Subcutaneous adipose tissue (tissue), 4 donors: ENCODE data around the gene SNX18. TPM values are rescaled to one million over a fixed set of nuclear protein-coding genes. Genes with fewer than 3 reads are reported as not detected.

ENCODE experiments used
- total RNA-seq, 4 donors: library from RNA; depleted of rRNA; stranded (reverse); fragments of >200 nt; gene quantifications; one replicate each; pipeline ENCODE4 v1.1.0, GENCODE V29; 2016
- TF ChIP-seq, protein P1 (sequence below): fragments of 450-650 bp; IDR thresholded peaks from one replicate; pipeline ENCODE4 v1.5.1; 2016; ENCODE audit warnings: low read depth, mild to moderate bottlenecking, control low read depth, antibody characterized with exemption, moderate library complexity

Gene SNX18
- total RNA-seq, 4 donors from 2014 or later, result 26.7 to 54.6 (median 40.2) TPM

- TF ChIP-seq, protein P1, sequence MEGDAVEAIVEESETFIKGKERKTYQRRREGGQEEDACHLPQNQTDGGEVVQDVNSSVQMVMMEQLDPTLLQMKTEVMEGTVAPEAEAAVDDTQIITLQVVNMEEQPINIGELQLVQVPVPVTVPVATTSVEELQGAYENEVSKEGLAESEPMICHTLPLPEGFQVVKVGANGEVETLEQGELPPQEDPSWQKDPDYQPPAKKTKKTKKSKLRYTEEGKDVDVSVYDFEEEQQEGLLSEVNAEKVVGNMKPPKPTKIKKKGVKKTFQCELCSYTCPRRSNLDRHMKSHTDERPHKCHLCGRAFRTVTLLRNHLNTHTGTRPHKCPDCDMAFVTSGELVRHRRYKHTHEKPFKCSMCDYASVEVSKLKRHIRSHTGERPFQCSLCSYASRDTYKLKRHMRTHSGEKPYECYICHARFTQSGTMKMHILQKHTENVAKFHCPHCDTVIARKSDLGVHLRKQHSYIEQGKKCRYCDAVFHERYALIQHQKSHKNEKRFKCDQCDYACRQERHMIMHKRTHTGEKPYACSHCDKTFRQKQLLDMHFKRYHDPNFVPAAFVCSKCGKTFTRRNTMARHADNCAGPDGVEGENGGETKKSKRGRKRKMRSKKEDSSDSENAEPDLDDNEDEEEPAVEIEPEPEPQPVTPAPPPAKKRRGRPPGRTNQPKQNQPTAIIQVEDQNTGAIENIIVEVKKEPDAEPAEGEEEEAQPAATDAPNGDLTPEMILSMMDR, result no peak
These were observed 9.2 kb downstream of the SNX18 start for GRCh38 chr5:54526604-54527288.

- TF ChIP-seq, protein P1, result no peak
These were observed 11.2 kb downstream of the SNX18 start for GRCh38 chr5:54528633-54529209.

DNA sequence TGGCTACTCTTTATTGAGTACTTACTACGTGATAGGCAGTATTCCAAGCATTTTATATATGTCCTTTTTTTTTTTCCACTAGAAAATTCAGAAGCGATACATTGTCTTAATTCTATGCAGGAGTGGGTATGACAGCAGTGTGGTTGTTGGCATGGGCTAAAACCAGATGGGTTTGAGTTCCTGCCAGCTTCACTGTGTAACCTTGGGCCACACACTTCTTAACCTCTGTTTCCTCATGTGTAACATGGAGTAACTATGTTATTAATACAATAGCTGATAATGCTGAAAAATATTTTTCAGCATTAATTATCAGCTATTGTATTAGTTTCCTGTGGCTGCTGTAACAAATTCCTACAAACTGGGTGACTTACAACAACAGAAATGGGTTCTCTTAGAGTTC, 12.0 kb downstream of the SNX18 start:
- TF ChIP-seq, protein P1, result no peak

DNA sequence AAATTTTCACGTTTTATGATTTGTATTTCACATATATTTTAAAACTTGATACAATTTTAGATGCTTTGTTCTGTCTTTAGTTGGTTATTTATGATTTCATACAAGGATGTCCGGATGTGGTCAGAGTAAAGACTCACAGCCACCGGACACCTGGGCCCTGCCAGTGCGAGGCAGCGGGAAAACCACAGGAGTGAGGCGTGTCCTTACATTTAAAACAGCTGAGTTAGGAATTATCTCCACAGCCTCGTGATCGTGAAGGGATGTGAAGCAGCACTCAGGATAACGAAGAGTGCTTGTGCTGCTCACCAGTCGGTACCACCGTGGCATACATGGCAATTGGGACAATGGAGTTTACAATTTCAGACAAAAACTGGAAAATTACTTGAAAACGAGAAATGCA, 14.0 kb downstream of the SNX18 start:
- TF ChIP-seq, protein P1, result no peak

DNA sequence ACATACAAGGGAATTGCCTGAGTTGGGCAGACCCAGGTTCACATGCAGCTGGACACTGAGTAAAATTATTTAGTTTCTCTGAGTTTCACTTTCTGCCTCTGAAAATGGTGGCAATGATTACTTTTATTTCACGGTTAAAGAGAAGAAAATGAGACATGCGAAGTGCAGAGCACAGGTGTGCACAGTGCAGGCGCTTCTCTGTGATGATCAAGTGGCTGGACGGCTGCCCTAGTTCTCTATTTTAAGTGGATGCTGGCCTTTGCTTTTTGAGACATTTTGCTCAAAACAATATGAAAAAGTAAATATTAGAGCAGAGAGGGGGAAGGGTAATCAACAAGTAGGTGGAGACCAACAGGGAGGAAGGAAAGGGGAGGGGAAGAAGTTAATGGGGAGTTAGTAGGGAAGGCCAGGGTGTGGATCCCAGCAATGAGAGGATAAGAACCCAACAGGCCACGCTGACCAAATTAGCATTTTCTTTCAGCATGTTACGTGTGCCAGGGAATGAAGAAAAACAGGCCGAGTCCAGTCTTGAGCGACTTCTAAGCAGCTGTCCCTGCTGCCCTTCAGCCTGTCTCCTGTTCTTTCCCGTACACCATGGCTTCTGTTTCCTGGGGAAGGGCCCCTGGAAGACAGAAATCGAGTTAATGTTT, 16.1 kb downstream of the SNX18 start:
- TF ChIP-seq, protein P1, result no peak

DNA sequence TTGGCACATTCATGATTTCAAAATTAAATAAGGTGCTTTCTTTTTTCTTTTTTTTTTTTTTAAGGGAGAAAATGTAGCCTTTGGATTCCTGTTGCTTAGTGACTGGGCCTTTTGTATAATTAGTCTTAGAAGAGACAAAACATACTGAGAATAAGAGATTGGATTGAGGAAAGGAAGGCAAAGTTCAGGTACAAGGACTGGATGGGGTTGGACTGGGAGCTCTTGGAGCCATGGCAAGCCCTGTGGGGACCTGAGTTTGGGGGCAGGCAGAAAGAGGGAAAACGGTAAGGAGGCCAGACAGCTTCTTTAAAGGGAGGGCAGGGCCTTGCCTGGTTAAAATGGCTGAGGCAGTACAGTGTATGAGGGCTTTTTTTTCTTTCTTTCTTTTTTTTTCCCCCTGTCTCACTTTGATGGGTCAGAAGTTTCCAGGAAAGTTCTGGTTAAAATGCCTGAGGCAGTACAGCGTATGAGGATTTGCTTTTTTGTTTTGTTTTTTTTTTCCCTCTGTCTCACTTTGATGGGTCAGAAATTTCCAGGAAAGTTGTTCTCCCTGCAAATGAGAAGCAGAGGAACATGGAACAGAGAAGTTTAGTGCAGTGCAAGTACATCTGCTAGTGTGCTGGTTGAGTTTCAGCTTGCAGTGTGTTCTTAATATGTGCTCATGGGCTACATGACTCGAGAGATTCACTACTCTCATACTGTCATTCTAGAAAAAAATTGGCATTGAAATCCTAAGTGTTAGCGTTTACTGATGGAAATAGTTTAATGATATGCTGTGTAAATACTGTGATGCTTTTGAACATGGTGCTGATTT, 16.8 kb downstream of the SNX18 start:
- TF ChIP-seq, protein P1, result no peak
